HG03520 (cell line): Measurements from ENCODE around the gene SIPA1.

Experiments used
- ATAC-seq: cut with Tn5 transposase; IDR thresholded peaks from one replicate; pipeline ENCODE4 v1.9.1; 2021; ENCODE audit warnings: mild to moderate bottlenecking, moderate library complexity; ENCODE audit not compliant: unreplicated experiment

The SIPA1 gene

GRCh38 chr11:65641297-65642013 lies 3.6 kb downstream of the SIPA1 start:
- no peak for ATAC-seq

GRCh38 chr11:65642014-65642671 lies 4.2 kb downstream of the SIPA1 start:
- ATAC-seq = no peak

- ATAC-seq = no peak
Measured at GRCh38 chr11:65643971-65644370, 6.1 kb downstream of the SIPA1 start.

- no peak for ATAC-seq
Measured at GRCh38 chr11:65644837-65645236, 6.9 kb downstream of the SIPA1 start.

GRCh38 chr11:65645710-65646109 lies 7.8 kb downstream of the SIPA1 start:
- no peak for ATAC-seq

GRCh38 chr11:65646288-65646957 lies 8.5 kb downstream of the SIPA1 start:
- no peak for ATAC-seq

- ATAC-seq = no peak
Measured at GRCh38 chr11:65646958-65647701, 9.2 kb downstream of the SIPA1 start.

GRCh38 chr11:65648997-65649493 lies 11.1 kb downstream of the SIPA1 start:
- ATAC-seq = no peak

GRCh38 chr11:65649656-65650546 lies 12.0 kb downstream of the SIPA1 start:
- no peak for ATAC-seq

GRCh38 chr11:65650547-65651338 lies 12.8 kb downstream of the SIPA1 start:
- ATAC-seq = no peak

- no peak for ATAC-seq
Measured at GRCh38 chr11:65651339-65651588, 13.4 kb downstream of the SIPA1 start.

- no peak for ATAC-seq
Measured at GRCh38 chr11:65651589-65652510, 13.9 kb downstream of the SIPA1 start.

GRCh38 chr11:65652511-65653228 lies 14.8 kb downstream of the SIPA1 start:
- peak; percentile 58 for ATAC-seq

GRCh38 chr11:65653229-65654225 lies 15.6 kb downstream of the SIPA1 start:
- no peak for ATAC-seq

GRCh38 chr11:65654375-65655349 lies 16.8 kb downstream of the SIPA1 start:
- ATAC-seq = no peak
